Measurements from ENCODE around the gene NDUFA5.

Gene NDUFA5

GRCh38 chr7:123500878-123501489 is 56.6 kb downstream of the NDUFA5 start:
- no peak for DNase-seq

GRCh38 chr7:123499211-123499970 is 58.2 kb downstream of the NDUFA5 start:
- no peak for DNase-seq

GRCh38 chr7:123498601-123499000 is 59.0 kb downstream of the NDUFA5 start:
- no peak for DNase-seq

- no peak for DNase-seq
Observed at GRCh38 chr7:123498031-123498430, 59.6 kb downstream of the NDUFA5 start.

- DNase-seq = peak; percentile 15
Observed at GRCh38 chr7:123494193-123494796, 63.3 kb downstream of the NDUFA5 start.

- no peak for DNase-seq
Observed at GRCh38 chr7:123492485-123492884, 65.1 kb downstream of the NDUFA5 start.

Measured in stimulated activated CD4-positive, alpha-beta T cell treated with anti-CD3 and anti-CD28 coated beads, Interleukin-15, amount 100 ng/mL, for 24 hours (primary cell).